T47D (cell line): ENCODE measurements around the gene SMC3.
"Not testable (repeated sequence)": the region's sequence is repeated elsewhere in the genome, so short reads cannot be mapped to it uniquely, and the experiment has no call there.

ENCODE experiments used
- DNase-seq, 2 experiments: peaks; one replicate each; pipeline versions ENCODE4 v3.0.0 to v3.0.0-alpha.2; 2011 to 2012; ENCODE audit warnings: low read depth in 1 of 2, low spot score in 1 of 2
- JUND ChIP-seq: IDR thresholded peaks from 2 replicates; pipeline ENCODE4 v1.6.1; 2012; ENCODE audit warnings: low read depth
- in situ Hi-C: cut with HindIII; loops from 2 replicates; pipeline ENCODE4 v1.10.0; 2016; ENCODE audit warnings: low sequenced_read_pairs, low pct_unique_long_range_greater_than_20kb

The SMC3 gene

DNA sequence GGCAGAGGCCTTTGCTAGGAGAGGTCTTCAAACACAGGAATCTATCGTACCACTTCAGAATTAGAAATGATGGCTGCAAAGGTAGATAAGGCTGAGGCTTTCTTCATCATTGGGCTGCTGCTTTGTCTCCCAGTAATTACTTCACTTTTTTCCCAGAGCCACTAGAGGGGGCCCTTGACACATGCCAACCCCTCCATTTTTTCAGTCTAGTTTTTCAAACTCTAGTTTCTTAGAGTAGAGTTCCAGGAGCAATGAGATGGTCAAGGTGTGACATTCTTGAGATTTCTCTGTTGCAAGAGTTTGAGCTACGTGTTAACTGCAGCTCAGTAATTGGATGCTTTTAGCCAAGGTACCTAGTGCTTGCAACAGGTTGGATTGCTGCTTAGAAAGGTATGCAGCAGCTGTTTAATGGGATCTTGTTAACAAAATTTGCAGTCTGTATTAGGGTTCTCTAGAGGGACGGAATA lies 42.8 kb downstream of the SMC3 start:
- TF ChIP-seq JUND, result no peak
- in situ Hi-C loops, result no loop called here
- peak; percentile 5 to 82 for DNase-seq

DNA sequence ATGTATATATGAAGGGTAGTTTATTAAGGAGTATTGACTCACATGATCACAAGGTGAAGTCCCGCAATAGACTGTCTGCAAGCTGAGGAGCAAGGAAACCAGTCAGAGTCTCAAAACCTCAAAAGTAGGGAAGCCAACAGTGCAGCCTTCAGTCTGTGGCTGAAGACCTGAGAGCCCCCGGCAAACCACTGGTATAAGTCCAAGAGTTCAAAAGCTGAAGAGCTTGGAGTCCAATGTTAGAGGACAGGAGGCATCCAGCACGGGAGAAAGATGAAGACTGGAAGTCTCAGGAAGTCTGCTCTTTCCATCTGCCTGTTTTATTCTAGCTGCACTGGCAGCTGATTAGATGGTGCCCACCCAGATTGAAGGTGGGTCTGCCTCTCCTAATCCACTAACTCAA lies 43.3 kb downstream of the SMC3 start:
- not testable (repeated sequence) for DNase-seq

DNA sequence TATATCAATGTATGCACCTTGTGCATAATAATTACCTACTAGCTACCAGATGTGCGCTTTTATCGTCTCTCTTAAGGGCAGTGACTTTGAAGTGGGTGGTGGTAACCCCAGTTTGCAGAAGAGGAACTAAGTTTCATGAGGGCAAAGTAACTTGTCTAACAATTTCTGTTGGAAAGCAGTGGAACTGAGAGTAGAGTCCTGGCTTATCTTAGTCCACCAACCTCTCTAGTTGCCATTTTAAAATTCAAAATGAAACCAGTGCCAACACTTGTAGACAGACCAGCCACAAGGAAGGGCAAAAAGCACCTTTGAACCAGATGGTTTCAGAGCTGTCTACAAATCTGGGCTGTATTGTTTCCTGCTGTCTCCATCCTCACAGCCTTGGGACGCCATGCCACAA lies 44.6 kb downstream of the SMC3 start:
- in situ Hi-C loops, result no loop called here
- no peak for TF ChIP-seq JUND
- no peak for DNase-seq

More for the DNA sequence above, 43.3 kb downstream of the SMC3 start:
- in situ Hi-C loops, result not testable (repeated sequence)

DNA sequence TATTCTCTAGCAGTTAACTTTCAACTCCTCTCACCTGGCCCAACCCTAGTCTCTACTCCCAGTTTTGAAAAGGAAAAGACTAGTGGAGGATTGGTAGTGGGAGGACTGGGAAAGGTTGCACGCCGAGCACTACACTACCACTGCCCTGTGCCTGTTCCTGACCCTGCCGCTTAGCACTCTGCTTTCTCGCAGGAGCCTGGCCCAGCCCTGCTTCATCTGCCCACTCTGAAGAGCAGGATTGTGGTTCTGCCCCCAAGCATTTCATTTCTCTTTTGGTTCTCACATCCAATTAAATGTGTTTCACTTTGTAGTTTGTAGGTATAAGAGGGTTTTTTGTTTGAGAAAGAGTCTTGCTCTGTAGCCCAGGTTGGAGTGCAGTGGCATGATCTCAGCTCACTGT lies 45.1 kb downstream of the SMC3 start:
- in situ Hi-C loops, result no loop called here
- no peak for TF ChIP-seq JUND
- no peak for DNase-seq

DNA sequence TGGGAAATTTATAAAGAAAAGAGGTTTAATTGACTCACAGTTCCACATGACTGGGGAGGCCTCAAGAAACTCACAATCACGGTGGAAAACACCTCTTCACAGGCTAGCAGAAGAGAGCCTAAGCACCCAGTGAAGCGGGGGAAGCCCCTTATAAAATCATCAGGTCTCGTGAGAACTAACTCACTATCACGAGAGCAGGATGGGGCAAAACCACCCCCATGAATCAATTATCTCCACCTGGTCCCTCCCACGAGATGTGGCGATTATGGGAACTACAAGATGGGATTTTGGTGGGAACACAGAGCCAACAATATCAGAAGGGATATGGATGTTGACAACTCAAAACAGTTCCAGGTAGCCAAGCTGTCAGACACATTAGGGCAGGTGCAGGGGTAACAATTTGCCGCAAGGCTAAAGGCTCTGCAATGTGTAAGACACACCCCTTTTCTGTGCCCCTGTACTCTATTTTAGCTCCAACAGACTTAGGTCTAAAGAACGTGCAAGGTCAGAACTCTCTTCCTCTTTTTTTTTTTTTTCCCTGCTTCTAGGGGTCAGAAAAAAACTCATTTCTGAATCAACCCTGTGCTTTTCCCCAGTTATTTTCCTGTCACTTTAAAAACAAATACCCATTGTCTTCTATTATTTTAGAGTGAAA lies 46.0 kb downstream of the SMC3 start:
- no peak for TF ChIP-seq JUND
- DNase-seq, result no peak
- in situ Hi-C loops, result no loop called here

DNA sequence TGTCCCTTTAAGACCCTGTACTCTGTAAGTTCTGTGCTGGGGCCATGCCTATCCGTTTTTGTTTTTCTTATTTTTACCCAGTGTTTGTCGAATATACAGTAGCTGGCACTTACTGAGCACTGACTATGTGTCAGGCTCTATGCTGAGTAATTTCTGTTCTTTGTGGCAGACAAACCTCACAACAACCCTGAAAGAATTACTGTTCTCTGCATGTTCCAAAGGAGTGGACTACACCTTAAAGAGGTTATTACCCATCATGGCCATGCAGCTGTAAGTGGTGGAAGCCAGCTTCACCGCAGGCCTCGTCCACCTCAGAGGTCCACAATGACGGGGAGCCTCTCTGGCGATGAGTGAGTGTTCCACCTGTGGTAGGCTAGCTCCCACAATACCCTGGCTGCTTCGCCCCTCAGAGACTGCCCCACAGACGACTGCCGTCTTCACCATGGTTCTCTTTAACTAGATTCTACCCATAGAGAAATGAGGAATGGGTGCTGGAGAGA lies 46.6 kb downstream of the SMC3 start:
- in situ Hi-C loops, result no loop called here
- DNase-seq, result no peak
- TF ChIP-seq JUND, result no peak

DNA sequence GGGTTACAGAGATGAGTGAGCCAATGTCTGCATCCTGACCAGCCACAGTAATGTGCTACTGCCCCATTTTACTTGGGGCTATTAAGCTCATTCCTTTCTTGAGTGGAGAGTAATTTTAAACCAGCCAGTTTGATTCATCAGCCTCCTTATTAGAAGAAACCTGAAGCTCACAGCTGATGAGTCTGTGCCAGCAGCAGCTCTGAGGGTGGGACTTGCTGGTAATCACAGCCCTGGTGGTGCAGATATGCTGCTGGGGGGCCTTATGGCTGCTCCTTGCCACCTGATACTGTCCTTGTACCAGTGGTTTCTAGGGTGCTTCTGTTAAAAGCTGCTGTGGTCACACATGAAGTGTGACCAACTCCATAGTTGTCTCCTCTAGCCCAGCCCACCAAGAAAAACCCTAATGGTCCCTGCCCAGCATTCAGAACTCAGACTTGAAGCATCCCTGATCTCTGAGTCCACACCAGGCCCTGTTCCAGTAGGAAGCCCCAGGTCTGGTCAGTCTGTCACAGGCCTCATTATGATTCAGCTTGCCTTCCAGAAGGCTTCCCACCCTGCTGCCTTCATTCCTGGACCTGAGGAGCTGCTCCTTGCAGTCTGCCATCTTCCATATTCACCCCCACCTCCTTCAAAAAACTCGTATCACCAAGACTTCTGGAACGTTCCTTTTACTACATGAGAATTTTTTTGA lies 47.7 kb downstream of the SMC3 start:
- in situ Hi-C loops, result no loop called here
- no peak for TF ChIP-seq JUND
- DNase-seq, result no peak

DNA sequence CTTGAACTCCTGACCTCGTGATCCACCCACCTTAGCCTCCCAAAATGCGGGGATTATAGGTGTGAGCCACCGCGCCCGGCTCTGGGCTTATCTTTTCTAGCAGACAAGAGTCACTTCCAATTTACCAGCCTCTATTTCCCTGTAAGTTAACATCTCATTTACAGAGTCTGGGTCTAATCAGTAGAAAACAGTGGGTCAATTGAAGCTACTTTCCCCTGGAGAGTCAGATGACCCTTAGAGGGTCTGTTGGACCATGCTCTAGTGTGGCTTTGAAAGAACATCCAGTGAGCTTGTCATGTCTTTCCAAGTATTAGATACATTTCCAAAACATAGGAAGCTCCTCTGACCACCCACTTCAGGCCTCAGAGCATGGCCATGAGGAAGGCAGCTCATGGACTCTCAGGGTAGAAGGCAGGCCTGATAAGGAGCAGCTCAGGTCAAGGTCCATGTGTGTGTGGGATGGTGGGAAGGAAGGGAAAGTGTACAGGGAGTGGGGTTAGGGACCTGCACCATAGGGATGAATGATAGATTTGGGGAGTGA lies 49.1 kb downstream of the SMC3 start:
- TF ChIP-seq JUND, result no peak
- no peak for DNase-seq
- in situ Hi-C loops, result no loop called here

DNA sequence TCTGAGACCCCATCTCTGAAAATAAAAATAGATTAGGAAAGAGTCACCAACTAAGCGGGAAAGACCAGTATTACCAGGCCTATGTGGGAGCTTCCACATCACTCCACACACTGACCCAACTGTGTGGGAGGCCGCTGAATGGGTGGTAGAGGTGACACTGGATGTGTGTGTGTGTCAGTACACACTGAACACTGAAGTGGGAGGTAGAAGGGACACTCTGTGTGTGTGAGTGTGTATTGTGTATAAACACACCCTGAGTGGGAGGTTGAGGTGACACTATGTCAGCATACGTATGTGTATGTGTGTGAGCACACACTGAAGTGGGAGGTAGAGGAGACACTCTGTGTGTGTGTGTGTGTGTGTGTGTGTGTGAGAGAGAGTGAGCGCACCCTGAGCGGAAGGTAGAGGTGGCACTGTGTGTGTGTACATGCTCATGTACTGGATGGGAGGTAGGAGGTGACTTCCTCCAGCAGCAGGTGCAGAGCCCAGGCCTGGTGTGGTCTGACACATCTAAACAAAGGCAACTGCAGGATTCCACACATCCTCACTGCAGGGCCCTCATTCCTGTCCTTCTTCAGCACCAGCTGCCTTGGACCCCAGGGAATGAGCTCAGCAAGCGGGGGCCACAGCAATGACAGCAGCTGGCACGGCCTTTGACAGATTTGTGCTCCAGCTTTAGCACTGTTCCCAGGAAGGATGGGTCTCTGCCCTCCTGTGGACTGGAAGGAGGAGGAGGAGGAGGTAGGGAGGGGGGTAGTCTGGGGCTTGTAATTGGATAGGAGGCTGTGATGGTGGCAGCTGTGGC lies 50.1 kb downstream of the SMC3 start:
- no peak for DNase-seq
- no peak for TF ChIP-seq JUND
- in situ Hi-C loops, result no loop called here

DNA sequence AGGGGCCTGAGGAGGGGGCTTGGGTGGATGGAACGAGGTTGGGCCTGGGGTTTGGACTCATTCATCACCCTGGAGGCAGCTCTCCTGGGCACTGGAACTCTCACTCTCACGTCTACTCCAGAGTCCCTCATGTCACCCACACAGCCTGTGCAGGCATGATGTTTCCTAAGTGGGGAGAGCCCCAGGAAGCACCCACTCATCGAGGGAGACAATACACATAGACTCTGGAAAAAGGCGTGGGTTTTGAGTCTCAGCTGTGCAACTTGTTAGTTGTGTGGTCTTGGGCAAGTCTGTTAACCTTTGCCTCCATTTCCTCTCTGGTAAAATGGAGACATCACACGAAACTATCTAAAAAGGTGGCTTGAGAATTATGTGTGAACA lies 50.7 kb downstream of the SMC3 start:
- in situ Hi-C loops, result no loop called here
- TF ChIP-seq JUND, result no peak

DNA sequence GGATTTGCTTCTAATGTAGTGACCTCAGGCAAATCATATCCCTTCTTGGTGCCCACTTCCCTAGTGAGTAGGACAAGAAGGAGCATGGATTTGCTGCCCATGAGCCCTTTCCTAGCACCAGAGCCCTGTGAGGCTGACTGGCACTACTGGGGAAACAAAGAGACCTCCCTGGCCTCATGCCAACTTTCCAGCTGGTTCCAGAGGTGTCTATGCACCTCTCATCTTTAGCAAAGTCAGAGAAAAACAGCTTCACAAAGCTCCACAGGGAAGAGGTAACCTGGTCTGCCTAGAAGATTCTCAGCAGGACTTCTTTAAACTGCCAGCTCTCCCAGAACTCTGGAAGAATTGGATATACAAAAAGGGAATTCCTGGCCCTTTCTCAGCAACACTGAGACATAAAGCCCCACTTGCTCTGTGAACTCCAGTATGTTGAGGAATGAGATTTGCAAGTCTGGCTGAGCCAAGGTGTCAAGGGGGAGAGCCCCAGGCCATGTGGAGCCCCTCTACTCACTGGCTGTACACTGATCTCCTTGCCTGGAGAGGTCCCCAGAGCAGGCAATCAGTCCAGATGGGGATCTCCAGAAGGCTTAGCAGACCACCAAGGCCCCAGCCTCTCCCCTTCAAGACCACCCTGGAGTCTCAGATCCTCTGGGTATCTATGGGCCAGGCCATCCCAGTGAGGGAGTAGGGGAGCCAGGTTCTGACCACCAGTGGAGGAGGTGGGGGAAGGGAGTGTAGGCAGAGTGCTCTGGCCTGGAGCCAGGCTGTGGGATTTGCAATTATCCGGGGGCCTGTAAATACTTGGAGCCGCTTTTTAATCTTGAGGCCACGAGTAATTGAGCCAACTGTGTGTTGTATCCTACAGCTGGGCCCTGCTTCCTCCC lies 52.3 kb downstream of the SMC3 start:
- in situ Hi-C loops, result no loop called here
- DNase-seq, result no peak
- TF ChIP-seq JUND, result no peak

More for the DNA sequence above, 50.7 kb downstream of the SMC3 start:
- DNase-seq, result no peak

DNA sequence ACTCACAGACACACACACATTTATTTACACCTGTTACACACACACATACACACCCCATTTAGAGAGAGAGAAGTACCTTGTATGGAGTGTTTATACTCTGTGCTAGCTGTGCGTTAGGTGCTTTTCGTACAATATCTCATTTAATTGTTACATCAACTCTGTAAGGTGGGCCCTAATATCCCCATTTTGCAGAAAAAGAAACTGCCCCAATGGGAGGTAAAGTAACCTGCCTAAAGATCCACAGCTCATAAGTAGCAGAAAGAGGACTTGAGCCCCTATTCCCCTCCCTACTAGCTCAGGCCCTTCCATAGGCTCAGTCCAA lies 52.9 kb downstream of the SMC3 start:
- no peak for TF ChIP-seq JUND
- no peak for DNase-seq
- in situ Hi-C loops, result no loop called here

DNA sequence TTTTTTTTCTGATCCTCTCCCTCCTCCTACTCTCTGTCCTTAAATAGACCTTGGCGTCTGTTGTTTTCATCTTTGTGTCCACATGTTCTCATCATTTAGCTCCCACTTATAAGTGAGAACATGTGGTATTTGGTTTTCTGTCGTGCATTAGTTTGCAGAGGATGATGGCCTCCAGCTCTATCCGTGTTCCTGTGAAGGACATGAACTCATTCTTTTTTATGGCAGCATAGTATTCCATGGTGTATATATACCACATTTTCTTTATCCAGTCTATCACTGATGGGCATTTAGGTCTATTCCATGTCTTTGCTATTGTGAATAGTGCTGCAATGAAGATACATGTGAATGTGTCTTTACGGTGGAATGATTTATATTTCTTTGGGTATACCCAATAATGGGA lies 55.8 kb downstream of the SMC3 start:
- in situ Hi-C loops, DNase-seq: not testable (repeated sequence)
